ENCODE data around the gene ADRM1.

DNA sequence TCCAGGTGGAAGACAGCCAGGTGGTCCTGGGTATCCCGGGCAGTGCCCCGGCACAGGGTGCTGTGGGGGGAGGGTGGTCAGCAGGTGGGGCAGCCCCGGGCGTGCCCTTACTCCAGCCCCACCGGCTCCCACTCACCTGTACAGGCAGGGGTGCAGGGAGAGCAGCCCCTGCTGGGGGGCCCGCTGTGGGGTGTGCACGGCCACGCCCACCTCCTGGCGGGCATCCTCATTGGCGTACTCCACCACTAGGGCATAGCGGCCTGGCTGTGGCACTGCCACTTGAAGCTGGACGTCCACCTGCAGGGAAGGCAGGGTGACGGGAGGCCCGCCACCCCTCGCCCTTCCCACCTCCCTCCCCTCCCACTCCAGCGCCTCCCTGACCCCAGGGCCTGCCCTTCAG lies 29.6 kb downstream of the ADRM1 start:
- no peak for TF ChIP-seq CTCF (IDR thresholded peaks at IDR 0.05; ENCODE audit: insufficient read depth, low read length, poor library complexity, severe bottlenecking)
- no peak for TF ChIP-seq EZH2phosphoT487 (conservative IDR thresholded peaks at IDR 0.05; ENCODE audit: low read length)

Data from SU-DHL-6 (cell line).